K562 (cell line): ENCODE measurements around the gene RNF144A. TPM values are rescaled to one million over a fixed set of nuclear protein-coding genes. Genes with fewer than 3 reads are reported as not detected.

Source experiments
- ATAC-seq: fragments of 200-7000 bp; cut with Tn5 transposase; 3 replicates; pipeline ENCODE4 v1.9.1; 2020; ENCODE audit warnings: moderate library complexity
- BruUV-seq: library from RNA; stranded (reverse); fragments of 400-500 nt; replicated peaks from 2 replicates; lab custom pipeline; 2021; lab: Mats Ljungman, UMichigan
- CTCF ChIA-PET: fragments of 300-600 bp; formaldehyde crosslinking; extraction: SDS; loops from one replicate; lab custom pipeline; 2021; ENCODE audit warnings: low intra/inter-chr PET ratio; lab: Yijun Ruan, JAX
- POLR2A ChIA-PET: fragments of 300-600, 350-650 bp; sonication (Branson Sonifier 250); formaldehyde crosslinking; extraction: SDS; loops from one replicate; lab custom pipeline; 2021; ENCODE audit warnings: antibody characterized with exemption, inconsistent platforms; lab: Yijun Ruan, JAX
- DNase-seq, 4 experiments: peaks; one replicate each; pipeline versions ENCODE4 v3.0.0 to v3.0.0-alpha.2; 2011 to 2018; ENCODE audit warnings: low spot score in 3 of 4, mixed read lengths in 3 of 4; ENCODE audit errors: extremely low read depth in 1 of 4
- FAIRE-seq: peaks from 2 replicates; lab custom pipeline; 2011; peaks lifted over from hg19 to GRCh38; lab: Jason Lieb, UNC
- H2AFZ ChIP-seq: 2 replicates; pipeline ENCODE4 v1.6.0; 2011; ENCODE audit warnings: low read depth, low read length, control low read depth, inconsistent platforms
- H3K27ac ChIP-seq: fragments of 200-600 bp; 3 replicates; pipeline ENCODE4 v1.8.0; 2011; ENCODE audit warnings: low read depth, mild to moderate bottlenecking, control low read depth, inconsistent platforms, low read length, moderate library complexity, mixed read lengths; ENCODE audit errors: extremely low read depth
- H3K27me3 ChIP-seq, 2 experiments: fragments of 300-600 bp in 1 of 2; 2 replicates in 1 of 2; 3 replicates in 1 of 2; pipeline versions ENCODE4 v1.6.0 to v1.8.0; 2011; ENCODE audit warnings: inconsistent platforms in 2 of 2, low read length in 2 of 2, mild to moderate bottlenecking in 1 of 2, mixed read lengths in 1 of 2, moderate library complexity in 1 of 2; ENCODE audit not compliant: control insufficient read depth in 2 of 2, insufficient read depth in 2 of 2
- H3K36me3 ChIP-seq: fragments of 300-600 bp; 3 replicates; pipeline ENCODE4 v1.8.0; 2011; ENCODE audit warnings: mild to moderate bottlenecking, low read length, inconsistent platforms; ENCODE audit not compliant: control insufficient read depth, insufficient read depth
- H3K4me1 ChIP-seq, 2 experiments: fragments of 200-600 bp in 1 of 2; replicated peaks in 1 of 2; 2 replicates in 1 of 2; 3 replicates in 1 of 2; pipeline versions ENCODE4 v1.5.1 to v1.8.0; 2011; ENCODE audit warnings: inconsistent platforms in 2 of 2, low read length in 2 of 2, mild to moderate bottlenecking in 1 of 2, mixed read lengths in 1 of 2, moderate library complexity in 1 of 2; ENCODE audit not compliant: control insufficient read depth in 2 of 2, insufficient read depth in 2 of 2
- H3K4me2 ChIP-seq: 2 replicates; pipeline ENCODE4 v1.6.1; 2011; ENCODE audit warnings: low read length, control low read depth, inconsistent platforms, mixed read lengths; ENCODE audit not compliant: insufficient read depth
- H3K4me3 ChIP-seq: fragments of 200-600 bp; sonication (generic), shearing (Covaris generic); 2 replicates; pipeline ENCODE4 v1.5.1; 2016; ENCODE audit warnings: control low read depth, inconsistent platforms
- H3K79me2 ChIP-seq: fragments of 200-600 bp; 3 replicates; pipeline ENCODE4 v1.8.0; 2011; ENCODE audit warnings: low read length, inconsistent platforms; ENCODE audit not compliant: control insufficient read depth, insufficient read depth
- H3K9ac ChIP-seq, 2 experiments: 2 replicates each; pipeline versions ENCODE4 v1.6.0 to v1.6.1; 2011; ENCODE audit warnings: low read depth in 2 of 2, low read length in 2 of 2, control low read depth in 1 of 2, inconsistent platforms in 1 of 2, mild to moderate bottlenecking in 1 of 2, mixed read lengths in 1 of 2; ENCODE audit not compliant: insufficient read depth in 1 of 2
- H3K9me1 ChIP-seq: one replicate; pipeline ENCODE4 v1.6.0; 2011; ENCODE audit warnings: inconsistent platforms, mild to moderate bottlenecking, low read length, moderate library complexity; ENCODE audit not compliant: control insufficient read depth, insufficient read depth
- H3K9me3 ChIP-seq: replicated peaks from 2 replicates; pipeline ENCODE4 v1.5.1; 2011; ENCODE audit warnings: low read depth, low read length, inconsistent platforms; ENCODE audit not compliant: control insufficient read depth, insufficient read depth
- H4K20me1 ChIP-seq: replicated peaks from 2 replicates; pipeline ENCODE4 v1.6.1; 2011; ENCODE audit warnings: low read length, inconsistent platforms, mixed read lengths; ENCODE audit not compliant: control insufficient read depth, insufficient read depth
- HDAC6 ChIP-seq: IDR thresholded peaks from 2 replicates; pipeline ENCODE4 v1.6.1; 2012; ENCODE audit warnings: low read depth, mild to moderate bottlenecking, control low read depth, inconsistent platforms, low read length, moderate library complexity
- HIVEP1 ChIP-seq: fragments of 250-450 bp; sonication (Bioruptor Pico); IDR thresholded peaks from 2 replicates; pipeline ENCODE4 v1.4.0; 2020; ENCODE audit warnings: mild to moderate bottlenecking
- HNRNPUL1 ChIP-seq: fragments of 200-400 bp; formaldehyde crosslinking; IDR thresholded peaks from 2 replicates; pipeline ENCODE4 v1.6.1; 2017; ENCODE audit warnings: low read length
- ILF3 ChIP-seq: fragments of 450-650 bp; IDR thresholded peaks from 2 replicates; pipeline ENCODE4 v1.6.1; 2018; ENCODE audit warnings: antibody characterized with exemption, mild to moderate bottlenecking, moderate library complexity, borderline replicate concordance
- MCM5 ChIP-seq: fragments of 450-650 bp; IDR thresholded peaks from 2 replicates; pipeline ENCODE4 v1.6.1; 2016; ENCODE audit warnings: low read depth
- NFYB ChIP-seq: IDR thresholded peaks from 2 replicates; pipeline ENCODE4 v1.6.1; 2011; ENCODE audit warnings: mild to moderate bottlenecking, moderate library complexity; ENCODE audit not compliant: insufficient read length; ENCODE audit errors: extremely low read depth
- PHF21A ChIP-seq: fragments of 450-650 bp; IDR thresholded peaks from 2 replicates; pipeline ENCODE4 v1.6.1; 2017; ENCODE audit warnings: low read depth, borderline replicate concordance
- XRCC4 ChIP-seq: IDR thresholded peaks from one replicate; pipeline ENCODE4 v1.6.1; 2011; ENCODE audit not compliant: insufficient read depth, insufficient read length; ENCODE audit errors: extremely low read depth
- ZBTB11 ChIP-seq, 3 experiments: fragments of 200-800 bp in 1 of 3; fragments of 250-450 bp in 1 of 3; fragments of 450-650 bp in 1 of 3; sonication (Bioruptor Pico) in 1 of 3; sonication (Bioruptor generic) in 1 of 3; formaldehyde crosslinking in 1 of 3; IDR thresholded peaks; 2 replicates each; pipeline versions ENCODE4 v1.6.1 to v1.8.0; 2016 to 2022; ENCODE audit warnings: mild to moderate bottlenecking in 2 of 3, missing genetic modification characterization in 2 of 3, missing compliant biosample characterization in 1 of 3, moderate library complexity in 1 of 3
- ZNF124 ChIP-seq: sonication (generic); formaldehyde crosslinking; IDR thresholded peaks from 2 replicates; pipeline ENCODE4 v1.8.1; 2022; ENCODE audit warnings: missing genetic modification reagents
- ZNF197 ChIP-seq: fragments of 200-800 bp; sonication (Bioruptor generic); IDR thresholded peaks from 2 replicates; pipeline ENCODE4 v1.6.1; 2016; ENCODE audit warnings: low read depth, missing genetic modification characterization, missing compliant biosample characterization
- ZNF586 ChIP-seq: fragments of 450-650 bp; formaldehyde crosslinking; conservative IDR thresholded peaks from 2 replicates; pipeline ENCODE4 v1.4.0; 2020; ENCODE audit warnings: mild to moderate bottlenecking, moderate library complexity
- ZNF766 ChIP-seq: fragments of 200-800 bp; sonication (Bioruptor generic); conservative IDR thresholded peaks from 2 replicates; pipeline ENCODE4 v1.6.1; 2016; ENCODE audit warnings: missing genetic modification characterization, missing compliant biosample characterization
- WGBS: fragments of 100-300 bp; shearing (Covaris generic); methylation state at CpG from one replicate; pipeline ENCODE4 v1.1.6; 2016; ENCODE audit warnings: low coverage, mixed read lengths; ENCODE audit not compliant: insufficient coverage; ENCODE audit errors: missing lambda C conversion rate; 5-methylcytosine and 5-hydroxymethylcytosine counted together
- in situ Hi-C: fragments of 300-500 bp; cut with MboI; formaldehyde crosslinking; loops from 4 replicates; pipeline ENCODE4 v1.15.0; 2018; ENCODE audit warnings: inconsistent platforms, mixed read lengths
- intact Hi-C: fragments of 100-400 bp; cut with micrococcal nuclease; formaldehyde crosslinking; loops from 2 replicates; pipeline ENCODE4 v1.14.2; 2022
- polyA plus RNA-seq, 8 experiments: library from polyadenylated mRNA; depleted of rRNA in 4 of 8; stranded (reverse) in 5 of 8; unstranded in 3 of 8; fragments of >200 nt; fragmentation: Nextera tagmentation in 2 of 8; fragmentation: Illumina TruSeq in 1 of 8; extraction: Ambion mirVana in 2 of 8; extraction: Trizol in 1 of 8; gene quantifications; 2 replicates each; pipeline versions ENCODE4 v1.2.1 to v1.2.3, GENCODE V29; 2011 to 2014; ENCODE audit warnings: inconsistent platforms in 1 of 8, missing spikeins in 1 of 8
- total RNA-seq, 7 experiments: library from RNA; depleted of rRNA in 6 of 7; stranded (reverse); fragments of >200 nt in 6 of 7; fragmentation: Illumina TruSeq in 2 of 7; extraction: Trizol in 2 of 7; gene quantifications; 2 replicates each; pipeline versions ENCODE4 v1.2.1 to v1.2.3, GENCODE V29; 2011 to 2021; ENCODE audit warnings: low replicate concordance in 1 of 7
- TF ChIP-seq, protein P1 (sequence below): fragments of 250-450 bp; sonication (Bioruptor Pico); IDR thresholded peaks from 2 replicates; pipeline ENCODE4 v1.5.0; 2021
- TF ChIP-seq, protein P2 (sequence below): sonication (generic); formaldehyde crosslinking; IDR thresholded peaks from 2 replicates; pipeline ENCODE4 v1.8.0; 2022; ENCODE audit warnings: mild to moderate bottlenecking, missing genetic modification reagents, borderline replicate concordance
- TF ChIP-seq, protein P3 (sequence below): fragments of 250-450 bp; sonication (Bioruptor Pico); IDR thresholded peaks from 2 replicates; pipeline ENCODE4 v1.9.0; 2021; ENCODE audit warnings: mild to moderate bottlenecking

RNF144A gene
- total and polyA plus RNA-seq, 9 of the 15 experiments (the other 6 are each of a cell fraction or from before 2014, with no cell fraction given): 0.96 to 11.3 (median 6.2) TPM

DNA sequence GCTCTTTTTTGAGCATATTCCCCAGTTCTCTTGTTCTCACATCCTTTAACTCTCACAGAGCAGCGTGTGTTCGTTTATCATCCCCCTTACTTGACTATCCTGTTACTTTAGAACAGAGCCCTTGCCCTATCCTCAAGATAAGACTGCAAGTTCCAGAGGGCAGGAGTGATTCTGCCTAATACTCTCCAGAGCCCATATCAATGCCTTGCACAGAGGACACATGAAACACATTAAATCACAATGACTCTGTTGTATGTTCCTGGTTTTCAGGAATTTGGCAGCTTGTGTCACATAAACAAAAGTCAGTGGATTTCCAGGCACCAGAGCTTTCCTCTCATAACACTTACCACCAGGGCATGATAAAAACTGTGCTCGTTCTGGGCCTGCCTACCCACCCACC is 156.7 kb downstream of the RNF144A start:
- H3K9ac ChIP-seq: no peak overlapping the region
- H3K9me1 ChIP-seq: no peaks in the 10 kb centered on the region
- POLR2A ChIA-PET: no interaction called here
- WGBS: 0% methylated on average over 3 of the region's 3 CpGs
- H3K4me3 ChIP-seq: no peak overlapping the region
- intact Hi-C loops: no loop called here
- DNase-seq: no peak
- no peaks in the 10 kb centered on the region for H4K20me1 ChIP-seq
- TF ChIP-seq, protein P1, sequence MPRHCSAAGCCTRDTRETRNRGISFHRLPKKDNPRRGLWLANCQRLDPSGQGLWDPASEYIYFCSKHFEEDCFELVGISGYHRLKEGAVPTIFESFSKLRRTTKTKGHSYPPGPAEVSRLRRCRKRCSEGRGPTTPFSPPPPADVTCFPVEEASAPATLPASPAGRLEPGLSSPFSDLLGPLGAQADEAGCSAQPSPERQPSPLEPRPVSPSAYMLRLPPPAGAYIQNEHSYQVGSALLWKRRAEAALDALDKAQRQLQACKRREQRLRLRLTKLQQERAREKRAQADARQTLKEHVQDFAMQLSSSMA: no peak
- no peak for TF ChIP-seq ILF3
- no peak for TF ChIP-seq ZBTB11 (CRISPR knock-in tag; IDR thresholded peaks at IDR 0.05)
- TF ChIP-seq, protein P2, sequence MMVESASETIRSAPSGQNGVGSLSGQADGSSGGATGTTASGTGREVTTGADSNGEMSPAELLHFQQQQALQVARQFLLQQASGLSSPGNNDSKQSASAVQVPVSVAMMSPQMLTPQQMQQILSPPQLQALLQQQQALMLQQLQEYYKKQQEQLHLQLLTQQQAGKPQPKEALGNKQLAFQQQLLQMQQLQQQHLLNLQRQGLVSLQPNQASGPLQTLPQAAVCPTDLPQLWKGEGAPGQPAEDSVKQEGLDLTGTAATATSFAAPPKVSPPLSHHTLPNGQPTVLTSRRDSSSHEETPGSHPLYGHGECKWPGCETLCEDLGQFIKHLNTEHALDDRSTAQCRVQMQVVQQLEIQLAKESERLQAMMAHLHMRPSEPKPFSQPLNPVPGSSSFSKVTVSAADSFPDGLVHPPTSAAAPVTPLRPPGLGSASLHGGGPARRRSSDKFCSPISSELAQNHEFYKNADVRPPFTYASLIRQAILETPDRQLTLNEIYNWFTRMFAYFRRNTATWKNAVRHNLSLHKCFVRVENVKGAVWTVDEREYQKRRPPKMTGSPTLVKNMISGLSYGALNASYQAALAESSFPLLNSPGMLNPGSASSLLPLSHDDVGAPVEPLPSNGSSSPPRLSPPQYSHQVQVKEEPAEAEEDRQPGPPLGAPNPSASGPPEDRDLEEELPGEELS (CRISPR knock-in tag): no peak
- no peak for TF ChIP-seq HIVEP1
- no peak for TF ChIP-seq ZNF766 (CRISPR knock-in tag)
- no peak for TF ChIP-seq PHF21A
- TF ChIP-seq ZNF586 (CRISPR knock-in tag): no peak
- no peak for TF ChIP-seq ZNF197 (CRISPR knock-in tag)
- TF ChIP-seq XRCC4: no peak
- TF ChIP-seq, protein P3, sequence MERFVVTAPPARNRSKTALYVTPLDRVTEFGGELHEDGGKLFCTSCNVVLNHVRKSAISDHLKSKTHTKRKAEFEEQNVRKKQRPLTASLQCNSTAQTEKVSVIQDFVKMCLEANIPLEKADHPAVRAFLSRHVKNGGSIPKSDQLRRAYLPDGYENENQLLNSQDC: no peak
- TF ChIP-seq HNRNPUL1: no peak
- no peak for TF ChIP-seq MCM5
- TF ChIP-seq NFYB: no peak
- no peak for TF ChIP-seq HDAC6
- no peak for TF ChIP-seq ZNF124 (CRISPR knock-in tag)
- H3K36me3 ChIP-seq: no peaks in the 10 kb centered on the region
- in situ Hi-C loops: no loop called here
- BruUV-seq: no TSS peak
- no peak for FAIRE-seq
- no peaks in the 10 kb centered on the region for H3K9me3 ChIP-seq
- H3K79me2 ChIP-seq: no peaks in the 10 kb centered on the region
- no peak overlapping the region for H3K27ac ChIP-seq
- no peak overlapping the region for H3K4me2 ChIP-seq
- H2AFZ ChIP-seq: no peak overlapping the region
- ATAC-seq: no peak
- H3K27me3 ChIP-seq: peaks cover 0 to 3% of the 10 kb centered on the region in 2 experiments; a peak in 1 of 5 replicates
- CTCF ChIA-PET: no interaction called here
- no peaks in the 10 kb centered on the region; a peak in 1 of 5 replicates for H3K4me1 ChIP-seq
